ENCODE data around the gene UNG.

DNA sequence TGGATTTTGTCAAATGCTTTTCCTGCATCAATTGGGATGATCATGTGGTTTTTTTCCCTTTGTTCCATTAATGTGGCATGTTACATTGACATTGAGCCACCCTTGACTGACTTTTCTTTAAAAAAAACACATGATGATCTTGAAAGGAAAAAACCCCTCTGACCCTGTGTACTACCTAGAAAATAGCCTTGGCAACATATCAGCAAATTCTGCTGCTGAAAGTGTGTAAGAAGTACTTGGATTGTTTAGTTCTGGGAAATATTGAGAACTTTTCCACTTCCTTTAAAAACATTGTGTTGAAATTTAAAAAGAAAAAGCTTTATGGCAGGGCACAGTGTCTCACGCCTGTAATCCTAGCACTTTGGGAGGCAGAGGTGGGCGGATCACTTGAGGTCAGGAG lies 39.7 kb downstream of the UNG start:
- TF ChIP-seq, protein P1, sequence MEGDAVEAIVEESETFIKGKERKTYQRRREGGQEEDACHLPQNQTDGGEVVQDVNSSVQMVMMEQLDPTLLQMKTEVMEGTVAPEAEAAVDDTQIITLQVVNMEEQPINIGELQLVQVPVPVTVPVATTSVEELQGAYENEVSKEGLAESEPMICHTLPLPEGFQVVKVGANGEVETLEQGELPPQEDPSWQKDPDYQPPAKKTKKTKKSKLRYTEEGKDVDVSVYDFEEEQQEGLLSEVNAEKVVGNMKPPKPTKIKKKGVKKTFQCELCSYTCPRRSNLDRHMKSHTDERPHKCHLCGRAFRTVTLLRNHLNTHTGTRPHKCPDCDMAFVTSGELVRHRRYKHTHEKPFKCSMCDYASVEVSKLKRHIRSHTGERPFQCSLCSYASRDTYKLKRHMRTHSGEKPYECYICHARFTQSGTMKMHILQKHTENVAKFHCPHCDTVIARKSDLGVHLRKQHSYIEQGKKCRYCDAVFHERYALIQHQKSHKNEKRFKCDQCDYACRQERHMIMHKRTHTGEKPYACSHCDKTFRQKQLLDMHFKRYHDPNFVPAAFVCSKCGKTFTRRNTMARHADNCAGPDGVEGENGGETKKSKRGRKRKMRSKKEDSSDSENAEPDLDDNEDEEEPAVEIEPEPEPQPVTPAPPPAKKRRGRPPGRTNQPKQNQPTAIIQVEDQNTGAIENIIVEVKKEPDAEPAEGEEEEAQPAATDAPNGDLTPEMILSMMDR (IDR thresholded peaks at IDR 0.05), result no peak
- TF ChIP-seq POLR2A (IDR thresholded peaks at IDR 0.05) (no peak), EP300 (IDR thresholded peaks at IDR 0.05) (no peak)

Measured in suprapubic skin (tissue), 3 donors.